Esophagus muscularis mucosa (tissue), 4 donors: Measurements from ENCODE around the gene TLE5. TPM values are rescaled to one million over a fixed set of nuclear protein-coding genes. Genes with fewer than 3 reads are reported as not detected.
A peak's percentile ranks its signal among the peaks of the same experiment; 100 is the strongest.

ENCODE experiments used
- DNase-seq: peaks from one replicate; pipeline ENCODE4 v3.0.0-alpha.2; 2017; ENCODE audit errors: extremely low spot score
- H3K27ac ChIP-seq, 4 donors: fragments of 200-600 bp; sonication (generic); replicated peaks in 1 of 4; 1 replicate in 3 of 4; 2 replicates in 1 of 4; pipeline ENCODE4 v1.5.1; 2016 to 2019; ENCODE audit warnings: mild to moderate bottlenecking in 1 of 4
- H3K27me3 ChIP-seq, 4 donors: fragments of 200-600 bp; sonication (generic); one replicate each; pipeline versions ENCODE4 v1.5.1 to v1.6.0; 2016 to 2019
- H3K36me3 ChIP-seq, 4 donors: fragments of 200-600 bp; sonication (generic); one replicate each; pipeline ENCODE4 v1.5.1; 2016 to 2019
- H3K4me1 ChIP-seq, 4 donors: fragments of 200-600 bp; sonication (generic); one replicate each; pipeline ENCODE4 v1.5.1; 2016 to 2019
- H3K4me3 ChIP-seq, 4 donors: fragments of 200-600 bp; sonication (generic); 1 replicate in 2 of 4; 2 replicates in 2 of 4; pipeline ENCODE4 v1.5.1; 2016 to 2019; ENCODE audit warnings: mild to moderate bottlenecking in 4 of 4, moderate library complexity in 1 of 4
- H3K9me3 ChIP-seq, 4 donors: fragments of 200-600 bp; sonication (generic); 1 replicate in 3 of 4; 2 replicates in 1 of 4; pipeline ENCODE4 v1.5.1; 2016 to 2019
- CTCF ChIP-seq, 3 experiments: fragments of 200-600 bp in 2 of 3; fragments of 450-650 bp in 1 of 3; sonication (generic) in 2 of 3; IDR thresholded peaks; one replicate each; pipeline ENCODE4 v1.5.1; 2017 to 2019; ENCODE audit warnings: antibody characterized with exemption in 3 of 3, mild to moderate bottlenecking in 2 of 3, moderate library complexity in 1 of 3
- EP300 ChIP-seq: sonication (generic); formaldehyde crosslinking; IDR thresholded peaks from one replicate; pipeline ENCODE4 v1.6.1; 2017; ENCODE audit warnings: antibody characterized with exemption
- POLR2A ChIP-seq: fragments of 450-650 bp; IDR thresholded peaks from one replicate; pipeline ENCODE4 v1.6.1; 2017; ENCODE audit warnings: antibody characterized with exemption, moderate library complexity, mild to moderate bottlenecking, low read depth
- POLR2AphosphoS5 ChIP-seq, 2 donors: sonication (generic); formaldehyde crosslinking; IDR thresholded peaks; one replicate each; pipeline ENCODE4 v1.6.1; 2017; ENCODE audit warnings: antibody characterized with exemption in 2 of 2
- WGBS: methylation state at CpG from one replicate; pipeline ENCODE4 v1.1.5; 2018; 5-methylcytosine and 5-hydroxymethylcytosine counted together
- intact Hi-C: fragments of 100-400 bp; cut with DNase I; formaldehyde crosslinking; loops from one replicate; pipeline ENCODE4 v1.15.1; 2023
- total RNA-seq, 4 donors: library from RNA; depleted of rRNA; stranded (reverse); fragments of >200 nt; gene quantifications; one replicate each; pipeline versions ENCODE4 v1.1.0 to v1.2.1, GENCODE V29; 2016

Gene TLE5
- total RNA-seq, 4 donors from 2014 or later = 657 to 947 (median 804) TPM

DNA sequence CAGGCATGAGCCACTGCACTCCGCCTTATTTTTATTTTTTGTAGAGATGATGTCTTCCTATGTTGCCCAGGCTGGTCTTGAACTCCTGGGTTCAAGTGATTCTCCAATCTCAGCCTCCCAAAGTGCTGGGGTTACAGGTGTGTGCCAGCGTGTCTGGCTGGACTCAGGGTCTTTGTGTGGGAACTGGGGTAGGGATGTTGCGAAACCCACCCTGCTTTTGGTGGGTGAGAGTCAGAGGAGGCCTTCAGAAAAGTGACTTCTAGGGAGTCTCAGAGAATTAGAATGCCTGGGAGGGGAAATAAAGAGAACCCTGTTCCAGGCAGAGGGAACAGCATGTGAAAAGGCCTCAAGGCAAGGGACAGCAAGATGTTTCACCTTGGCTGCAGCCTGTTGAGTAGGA is 13.2 kb downstream of the TLE5 start:
- H3K27me3 ChIP-seq = no peaks in the 10 kb centered on the region
- DNase-seq = no peak
- peaks cover 6 to 28% (median 27%) of the 10 kb centered on the region in 4 donors for H3K4me1 ChIP-seq
- H3K27ac ChIP-seq = no peak overlapping the region
- WGBS = 88% methylated on average over 3 of the region's 3 CpGs
- no peak overlapping the region for H3K4me3 ChIP-seq
- intact Hi-C loops = no loop called here
- peaks cover 0 to 15% (median 11%) of the 10 kb centered on the region in 4 donors for H3K36me3 ChIP-seq
- no peaks in the 10 kb centered on the region for H3K9me3 ChIP-seq
- TF ChIP-seq POLR2A = no peak
- no peak for TF ChIP-seq CTCF (IDR thresholded peaks at IDR 0.05)
- TF ChIP-seq EP300 = no peak
- TF ChIP-seq POLR2AphosphoS5 (IDR thresholded peaks at IDR 0.05) = no peak

DNA sequence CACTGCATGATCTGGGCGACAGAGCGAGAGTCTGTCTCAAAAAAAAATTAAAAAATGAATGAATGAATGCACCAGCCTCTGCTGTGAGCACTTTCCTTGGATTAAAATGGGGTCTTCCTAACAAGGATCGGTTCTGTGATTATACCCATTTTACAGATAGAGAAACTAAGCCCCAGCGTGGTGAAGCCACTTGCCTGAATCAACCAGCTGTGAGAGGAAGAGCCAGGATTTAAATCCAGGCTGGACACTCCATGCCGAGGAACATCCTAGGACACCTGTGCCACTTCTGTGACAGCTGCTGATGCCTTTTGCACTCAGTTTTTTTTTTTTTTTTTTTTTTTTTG is 14.1 kb downstream of the TLE5 start:
- WGBS = 79% methylated on average over 5 of the region's 5 CpGs
- TF ChIP-seq EP300 (no peak), POLR2A (no peak), POLR2AphosphoS5 (IDR thresholded peaks at IDR 0.05) (no peak), CTCF (IDR thresholded peaks at IDR 0.05) (no peak)
- no peak for DNase-seq
- Histone ChIP-seq H3K36me3 (peaks cover 0 to 6% (median 2%) of the 10 kb centered on the region in 4 donors), H3K9me3 (no peaks in the 10 kb centered on the region), H3K4me1 (peaks cover 6 to 25% (median 24%) of the 10 kb centered on the region in 4 donors), H3K27ac (peak overlapping the region; percentile 83 to 87 (median 86)), H3K27me3 (no peaks in the 10 kb centered on the region), H3K4me3 (peak overlapping the region in 3 of 4 donors; percentile 60 to 71 (median 63))
- intact Hi-C loops = no loop called here

GRCh38 chr19:3047496-3048189 is 14.7 kb downstream of the TLE5 start:
- intact Hi-C loops = no loop called here
- peak; percentile 97 for DNase-seq
- Histone ChIP-seq H3K9me3 (no peaks in the 10 kb centered on the region), H3K4me3 (peak overlapping the region; percentile 59 to 71 (median 62)), H3K4me1 (peaks cover 6 to 28% (median 27%) of the 10 kb centered on the region in 4 donors), H3K27ac (peak overlapping the region; percentile 83 to 87 (median 86)), H3K36me3 (peaks cover 0 to under 1% (median 0%) of the 10 kb centered on the region in 4 donors), H3K27me3 (no peaks in the 10 kb centered on the region)
- 9% methylated on average over 26 of the region's 28 CpGs for WGBS
- TF ChIP-seq EP300 = no peak
- TF ChIP-seq CTCF (IDR thresholded peaks at IDR 0.05) = no peak
- peak; percentile 54 to 73 for TF ChIP-seq POLR2AphosphoS5 (IDR thresholded peaks at IDR 0.05)
- no peak for TF ChIP-seq POLR2A

GRCh38 chr19:3046698-3047495 is 15.4 kb downstream of the TLE5 start:
- Histone ChIP-seq H3K27me3 (peaks cover 0 to under 1% (median 0%) of the 10 kb centered on the region in 4 donors), H3K4me1 (peaks cover 6 to 36% (median 34%) of the 10 kb centered on the region in 4 donors), H3K27ac (peak overlapping the region; percentile 83 to 87 (median 86)), H3K36me3 (no peaks in the 10 kb centered on the region), H3K9me3 (no peaks in the 10 kb centered on the region), H3K4me3 (peak overlapping the region; percentile 59 to 71 (median 62))
- no peak for DNase-seq
- WGBS = 11% methylated on average over 9 of the region's 47 CpGs
- intact Hi-C loops = no loop called here
- TF ChIP-seq EP300 (no peak), POLR2AphosphoS5 (IDR thresholded peaks at IDR 0.05) (no peak), POLR2A (no peak), CTCF (IDR thresholded peaks at IDR 0.05) (no peak)
